Adrenal gland (tissue), 5 donors: Measurements from ENCODE around the gene PARD3B.

Source experiments
- CTCF ChIP-seq, 6 experiments: fragments of 450-650 bp in 4 of 6; fragments of 200-600 bp in 2 of 6; sonication (generic) in 1 of 6; IDR thresholded peaks; 1 replicate in 5 of 6; 2 replicates in 1 of 6; pipeline versions ENCODE4 v1.5.1 to v1.8.0; 2016 to 2021; ENCODE audit warnings: antibody characterized with exemption in 6 of 6, mild to moderate bottlenecking in 2 of 6, moderate library complexity in 1 of 6
- POLR2A ChIP-seq, 2 donors: fragments of 450-650 bp; IDR thresholded peaks; one replicate each; pipeline ENCODE4 v1.6.1; 2017; ENCODE audit warnings: antibody characterized with exemption in 2 of 2, mild to moderate bottlenecking in 2 of 2, moderate library complexity in 1 of 2
- donor health status: DM: no; HTN: no; CAD: no.

- no peak for TF ChIP-seq CTCF (IDR thresholded peaks at IDR 0.05)
- TF ChIP-seq POLR2A (IDR thresholded peaks at IDR 0.05) = no peak
Observed at GRCh38 chr2:205499006-205499405, 953.7 kb downstream of the PARD3B start.
